Activated gamma-delta T cell (primary cell): Measurements from ENCODE around the gene GPBAR1.

ENCODE experiments used
- DNase-seq: peaks from one replicate; lab custom pipeline; 2025; lab: John Stamatoyannopoulos, UW

The GPBAR1 gene

DNA sequence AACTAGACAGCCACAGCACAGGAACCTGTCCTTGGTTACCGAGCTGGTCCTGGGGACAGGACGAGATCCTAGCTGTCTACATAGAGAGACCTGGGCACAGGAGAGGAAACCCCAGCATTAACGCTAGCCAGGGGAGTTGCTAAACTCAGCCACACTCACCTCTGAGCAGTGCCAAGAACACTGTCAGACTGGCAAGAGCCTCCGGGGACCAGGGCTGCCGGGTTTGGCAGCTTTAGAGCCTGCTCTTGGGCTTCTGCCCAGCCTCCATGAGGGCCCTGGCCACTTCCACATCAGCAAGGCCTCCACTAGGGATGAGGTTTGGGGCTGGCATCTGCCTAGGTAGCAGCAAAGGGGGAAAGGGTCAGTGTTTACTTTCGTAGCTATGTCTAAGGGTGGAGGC lies 24.8 kb downstream of the GPBAR1 start:
- no peak for DNase-seq

DNA sequence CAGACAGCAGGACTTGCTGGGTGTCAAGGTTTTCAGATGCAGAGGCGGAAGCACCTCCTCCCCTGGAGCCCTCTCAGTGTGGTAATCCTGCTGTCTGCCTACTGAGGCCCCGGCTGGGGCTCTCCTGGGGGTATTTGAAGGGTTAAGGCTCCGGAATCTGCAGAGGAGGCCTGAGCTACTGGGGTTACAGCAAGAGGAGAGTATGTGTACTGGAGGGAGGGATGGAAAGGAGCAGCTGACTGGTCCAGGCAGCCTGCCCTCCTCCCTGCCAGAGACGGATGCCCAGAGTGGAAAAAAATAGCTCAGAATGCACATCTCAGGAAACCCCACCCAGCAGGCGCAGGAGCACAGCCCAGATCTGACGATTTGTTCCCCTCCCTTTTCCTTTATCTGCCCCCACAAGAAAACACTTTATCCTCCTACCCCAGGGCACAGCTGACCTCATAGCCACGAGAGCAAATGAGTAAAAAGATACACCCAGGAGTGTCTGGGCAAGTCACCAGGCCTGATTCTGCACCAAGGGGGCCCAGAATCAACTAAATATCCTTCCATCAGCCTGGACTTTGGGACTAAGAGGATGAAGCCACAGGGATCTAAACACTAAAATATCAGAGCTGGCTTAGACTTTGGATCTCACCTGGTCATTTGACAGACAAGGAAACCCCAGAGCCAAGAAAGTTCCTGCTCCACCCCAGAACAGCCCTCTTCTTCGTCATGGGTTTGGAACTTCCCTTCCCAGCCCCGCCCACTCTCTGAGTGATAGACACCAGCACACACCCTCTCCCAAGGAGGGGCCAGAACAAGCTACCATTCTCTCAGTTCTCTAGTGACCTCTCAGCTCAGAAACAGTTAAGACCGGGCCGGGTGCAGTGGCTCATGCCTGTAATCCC lies 26.0 kb downstream of the GPBAR1 start:
- no peak for DNase-seq

DNA sequence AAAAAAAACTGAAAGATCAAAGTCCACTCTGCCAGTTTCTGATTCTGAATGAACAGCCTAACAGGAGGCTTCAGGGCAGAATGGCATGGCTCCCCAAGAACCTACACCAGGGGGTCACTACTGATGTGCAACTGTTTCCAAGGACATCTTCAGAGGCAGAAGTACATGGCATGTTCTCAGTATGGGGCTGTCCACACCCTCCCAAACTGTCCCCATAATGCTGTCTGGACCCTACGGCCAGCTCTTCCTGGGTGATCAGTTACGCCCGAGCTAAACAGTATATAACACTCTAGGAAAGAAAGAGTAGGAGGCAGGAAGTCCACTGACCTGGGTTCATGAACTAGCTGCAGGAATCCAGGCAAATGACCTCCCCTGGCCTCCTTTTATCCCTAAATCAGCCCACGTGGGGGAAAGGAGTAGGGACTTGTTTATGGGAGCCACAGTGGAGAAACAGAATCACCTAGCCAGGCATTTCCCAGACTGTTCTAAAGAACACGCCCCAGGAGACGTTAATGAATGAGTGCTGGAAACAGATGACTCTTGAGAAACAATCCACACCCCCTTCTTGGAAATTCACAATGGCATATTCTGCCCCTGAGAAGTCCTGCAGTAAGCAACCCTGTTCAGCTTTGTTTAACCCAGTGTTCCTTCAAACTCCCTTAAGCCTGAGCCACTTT lies 29.0 kb downstream of the GPBAR1 start:
- DNase-seq = no peak

DNA sequence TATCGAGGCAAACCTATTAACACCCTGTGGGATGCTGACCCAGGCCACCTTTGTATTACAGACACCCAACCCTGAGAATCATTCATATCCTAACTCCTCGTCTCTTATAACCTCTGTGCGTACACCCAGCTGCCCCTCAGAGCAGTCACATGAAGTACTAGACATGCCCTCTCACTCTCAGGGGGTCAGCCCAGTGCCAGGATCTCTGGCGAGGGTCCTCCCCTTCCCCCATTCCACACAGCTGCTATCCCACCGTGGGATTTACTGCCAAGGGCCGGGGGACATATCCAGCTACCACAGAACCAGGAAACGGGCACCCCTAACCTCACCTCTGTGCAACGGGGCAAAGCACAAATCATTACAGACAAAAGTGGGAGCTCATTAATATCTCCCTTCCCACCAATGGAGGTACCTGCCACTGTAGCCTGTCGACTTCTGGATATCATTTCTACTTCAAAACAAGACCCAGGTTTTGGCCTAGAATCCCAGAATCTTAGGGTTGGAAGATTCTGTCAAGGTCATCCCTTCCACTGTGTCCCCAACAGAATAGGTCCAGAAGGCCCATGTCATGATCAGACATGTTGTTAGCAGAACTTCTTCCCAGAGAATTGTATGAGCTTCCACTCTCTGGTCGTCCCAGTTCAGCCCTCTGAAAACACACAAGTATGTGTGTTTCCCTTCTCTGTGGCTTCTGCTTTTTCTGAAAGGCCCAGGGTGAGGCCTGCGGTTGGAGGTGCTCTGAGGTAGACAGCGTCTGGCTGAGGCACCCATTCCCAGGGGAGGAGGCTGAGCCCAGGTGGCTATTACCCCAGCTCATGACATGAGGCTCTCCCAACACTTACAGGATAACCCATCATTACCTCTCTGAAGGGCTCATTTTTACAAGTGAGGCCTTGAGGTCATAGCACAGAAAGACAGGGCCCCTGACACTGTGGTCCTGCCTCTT lies 29.8 kb downstream of the GPBAR1 start:
- DNase-seq = no peak

DNA sequence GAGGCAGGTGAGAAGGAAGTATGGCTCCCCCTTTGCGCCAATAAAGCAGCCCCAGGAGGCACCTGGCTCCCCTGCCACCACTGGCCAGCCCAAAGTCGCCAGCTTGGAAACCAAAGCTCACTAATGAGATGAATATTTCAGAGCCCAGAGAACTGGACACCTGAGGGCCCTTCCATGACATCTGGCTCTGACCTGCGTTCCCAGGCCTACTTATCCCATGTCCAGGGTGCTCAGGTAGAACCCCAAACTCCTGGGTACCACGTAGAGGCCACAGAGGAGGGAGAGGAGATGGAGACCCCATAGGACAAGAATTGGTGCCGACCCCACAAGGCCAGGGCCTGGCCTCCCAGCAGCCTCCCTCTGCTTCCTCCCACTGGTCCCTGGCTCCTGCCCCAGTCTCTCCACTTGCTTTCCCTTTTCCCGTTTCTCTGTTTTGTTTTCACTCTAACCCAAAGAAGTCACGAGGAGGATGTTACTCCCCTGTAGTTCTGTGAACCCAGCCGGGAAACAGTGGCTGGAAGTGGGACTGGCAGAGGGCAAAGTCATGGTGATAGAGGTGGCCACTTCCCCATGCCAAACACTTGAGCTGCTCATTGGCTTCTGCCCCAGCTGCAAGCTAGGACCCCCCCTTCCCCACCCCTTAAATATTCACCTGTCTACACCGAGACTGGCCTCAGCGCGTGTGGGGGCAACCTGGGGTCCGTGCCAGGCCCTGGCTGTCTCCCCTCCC lies 30.7 kb downstream of the GPBAR1 start:
- no peak for DNase-seq

DNA sequence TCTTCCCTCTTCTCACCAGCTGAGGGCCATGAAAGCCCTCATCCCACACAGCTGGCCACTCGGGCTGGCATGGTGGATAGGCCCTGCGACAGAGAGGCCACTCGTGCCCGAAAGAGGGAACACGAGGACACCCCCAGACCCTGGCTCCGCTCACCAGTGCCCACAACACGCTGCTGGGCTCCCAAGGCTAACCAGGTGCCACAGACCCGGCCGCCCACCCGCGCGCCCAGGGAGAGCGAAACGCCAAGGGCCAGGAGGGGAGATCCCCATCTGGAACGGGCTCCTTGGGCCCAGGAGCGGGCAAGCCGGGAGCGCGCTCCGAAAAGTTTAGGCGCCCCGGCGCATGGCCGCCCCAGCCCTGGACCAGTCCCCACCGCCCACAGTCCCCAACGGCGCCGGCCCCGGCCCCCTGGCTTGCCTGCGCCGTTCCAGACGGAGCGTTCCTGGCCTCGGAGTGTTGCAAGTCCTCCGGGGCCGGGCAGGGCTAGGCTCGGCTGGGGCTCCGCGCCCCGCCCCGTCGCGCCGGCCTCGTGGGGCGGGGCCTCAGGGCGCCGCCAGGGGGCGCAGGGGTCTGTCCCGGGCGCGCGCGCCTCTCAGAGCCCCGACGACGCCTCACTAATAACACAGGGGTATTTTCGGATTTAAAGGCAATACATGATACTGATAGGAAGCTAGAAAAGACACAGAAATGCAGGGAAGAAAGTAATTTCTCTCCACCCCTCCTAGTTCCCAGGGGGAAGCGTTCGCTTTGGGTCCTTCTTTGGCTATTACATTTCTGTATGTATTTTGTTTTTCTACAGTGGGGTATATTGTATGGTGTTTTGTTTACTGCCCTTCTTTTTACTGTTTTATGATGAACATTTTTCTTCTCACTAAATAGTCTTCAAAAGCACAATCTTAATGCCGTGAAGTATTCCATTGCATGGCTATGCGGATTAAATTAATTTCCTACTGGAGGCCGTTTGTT lies 31.5 kb downstream of the GPBAR1 start, which contains the start of gene TMBIM1:
TSS of gene TMBIM1 (minus strand) at position 456 of the 967 bp plus-strand sequence. CDS start 10,362 bp downstream, outside the sequence.
- peak; percentile 64 for DNase-seq

DNA sequence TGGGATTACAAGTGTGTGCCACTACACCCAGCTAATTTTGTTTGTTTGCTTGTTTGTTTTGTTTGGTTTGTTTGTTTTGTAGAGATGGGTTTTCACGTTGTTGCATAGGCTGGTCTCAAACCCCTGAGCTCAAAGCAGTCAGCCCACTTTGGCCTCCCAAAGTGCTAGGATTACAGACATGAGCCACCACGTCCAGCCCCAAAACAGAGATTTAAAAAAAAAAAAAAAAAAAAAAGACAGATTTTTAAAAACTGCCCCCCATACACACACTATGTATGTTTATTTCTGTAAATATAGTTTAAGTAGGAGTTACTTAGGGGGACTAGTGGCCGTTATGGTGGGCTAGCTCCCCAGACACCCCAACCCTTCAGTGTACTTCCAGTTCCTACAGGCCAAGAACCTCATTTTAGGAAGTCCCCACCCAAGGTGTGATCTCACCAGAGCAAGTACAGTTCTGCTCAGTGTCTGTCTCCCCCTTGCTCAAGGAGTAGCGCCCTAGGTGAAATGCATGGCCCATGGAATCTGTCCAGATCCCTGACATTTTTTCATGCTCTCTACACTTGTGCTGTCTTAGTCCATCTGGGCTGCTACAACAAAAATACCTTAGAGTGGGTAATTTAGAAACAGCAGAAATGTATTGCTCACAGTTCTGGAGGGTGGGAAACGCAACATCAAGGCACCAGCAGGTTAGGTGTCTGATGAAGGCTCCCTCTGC lies 33.1 kb downstream of the GPBAR1 start:
- no peak for DNase-seq

DNA sequence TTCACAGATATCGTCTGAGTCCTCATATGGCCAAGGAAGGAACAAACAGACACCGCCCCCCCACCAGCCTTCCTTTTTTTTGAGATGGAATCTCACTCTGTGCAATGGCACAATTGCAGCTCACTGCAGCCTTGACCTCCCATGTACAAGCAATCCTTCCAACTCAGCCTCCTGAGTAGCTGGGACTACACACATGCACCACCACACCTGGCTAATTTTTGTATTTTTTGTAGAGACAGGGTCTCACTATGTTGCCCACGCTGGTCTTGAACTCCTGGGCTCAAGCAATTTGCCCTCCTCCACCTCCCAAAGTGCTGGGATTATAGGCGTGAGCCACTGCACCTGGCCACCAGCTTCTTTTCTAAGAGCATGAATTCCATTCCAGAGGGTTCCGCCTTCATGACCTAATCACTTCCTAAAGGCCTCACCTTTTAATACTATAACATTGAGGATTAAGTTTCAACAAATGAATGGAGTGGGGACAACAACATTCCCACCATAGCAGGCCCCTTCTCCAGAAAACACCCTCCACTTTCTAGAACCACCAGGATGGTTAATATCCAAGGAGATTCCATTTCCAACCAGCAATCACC lies 33.7 kb downstream of the GPBAR1 start:
- DNase-seq = no peak

DNA sequence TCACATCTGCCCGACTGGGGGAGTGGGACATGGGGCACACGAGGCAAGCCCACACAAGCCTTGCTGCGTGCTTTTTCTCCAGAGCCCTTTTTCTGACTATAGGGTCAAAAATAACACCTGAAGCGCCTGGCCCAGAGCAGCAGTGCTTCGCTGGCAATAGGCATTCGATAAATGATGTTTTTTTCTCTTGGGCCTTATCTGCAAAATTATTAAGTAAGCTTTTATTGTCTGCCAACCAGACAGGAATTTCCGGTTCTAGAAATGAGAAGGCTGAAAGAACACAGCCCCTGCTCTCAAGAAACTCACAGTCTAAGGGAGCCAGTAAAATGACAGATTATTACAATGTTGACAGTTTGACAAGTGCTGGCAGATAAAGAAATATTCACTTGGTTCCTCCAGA lies 34.2 kb downstream of the GPBAR1 start:
- no peak for DNase-seq

DNA sequence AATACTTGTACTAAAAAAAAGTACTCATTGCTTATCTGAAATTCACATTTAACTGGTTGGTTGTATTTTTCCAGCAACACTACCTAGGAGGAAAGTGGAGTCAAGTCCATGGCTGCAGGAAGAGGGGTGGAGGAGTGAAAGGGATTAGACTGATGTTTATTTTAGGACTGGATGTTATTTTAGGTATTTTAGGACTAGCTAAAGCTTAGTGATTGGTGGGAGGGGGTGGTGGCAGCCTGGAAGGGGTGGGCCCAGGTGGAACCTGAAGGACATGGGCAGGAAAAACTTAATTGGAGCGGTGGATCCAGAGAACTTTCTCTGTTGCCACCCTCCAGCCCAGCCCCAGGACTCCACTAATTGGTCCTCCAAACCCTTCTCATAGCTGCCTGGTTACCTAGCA lies 35.4 kb downstream of the GPBAR1 start:
- no peak for DNase-seq

DNA sequence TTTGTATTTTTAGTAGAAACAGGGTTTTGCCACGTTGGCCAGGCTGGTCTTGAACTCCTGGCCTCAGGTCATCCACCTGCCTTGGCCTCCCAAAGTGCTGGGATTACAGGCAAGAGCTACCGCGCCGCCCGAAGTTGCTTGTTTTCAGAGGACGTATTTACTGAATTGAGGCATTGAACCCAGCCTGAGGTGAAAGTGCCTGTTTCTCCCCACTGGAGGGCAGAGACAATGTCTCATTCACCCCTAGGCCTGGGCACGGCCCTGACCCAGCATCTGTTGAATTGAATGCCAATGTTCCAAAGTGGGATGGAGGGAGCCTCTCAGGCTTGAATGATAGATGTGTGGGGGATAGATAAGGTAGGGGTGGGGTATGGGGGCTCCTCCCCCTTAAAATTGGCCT lies 36.0 kb downstream of the GPBAR1 start:
- no peak for DNase-seq

DNA sequence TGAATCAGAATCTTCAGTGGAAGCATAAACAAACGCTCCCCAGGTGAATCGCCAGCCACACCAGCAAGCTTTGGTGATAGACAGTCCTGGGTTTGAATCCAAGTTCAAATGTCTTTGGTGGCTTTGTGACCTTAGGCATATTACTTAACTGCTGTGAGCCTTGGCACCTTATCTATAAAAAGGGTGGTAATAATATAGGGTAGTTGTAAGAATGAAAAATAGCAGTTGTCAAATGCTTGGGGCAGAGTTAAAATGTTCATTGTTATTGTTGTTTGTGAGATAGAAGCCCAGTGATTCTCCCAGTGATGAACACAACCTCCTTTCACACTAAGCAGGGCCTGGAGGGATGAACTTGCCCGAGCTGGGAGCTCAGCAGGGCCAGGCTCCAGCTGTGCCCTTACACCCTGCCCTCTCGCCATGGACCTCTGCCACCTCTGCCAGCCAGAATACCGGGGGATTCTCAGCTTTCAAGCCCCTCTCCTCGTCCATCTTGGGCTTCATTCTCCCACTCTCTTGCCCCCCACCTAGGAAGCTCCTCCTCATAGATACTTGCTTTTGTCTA lies 37.6 kb downstream of the GPBAR1 start:
- DNase-seq = no peak

DNA sequence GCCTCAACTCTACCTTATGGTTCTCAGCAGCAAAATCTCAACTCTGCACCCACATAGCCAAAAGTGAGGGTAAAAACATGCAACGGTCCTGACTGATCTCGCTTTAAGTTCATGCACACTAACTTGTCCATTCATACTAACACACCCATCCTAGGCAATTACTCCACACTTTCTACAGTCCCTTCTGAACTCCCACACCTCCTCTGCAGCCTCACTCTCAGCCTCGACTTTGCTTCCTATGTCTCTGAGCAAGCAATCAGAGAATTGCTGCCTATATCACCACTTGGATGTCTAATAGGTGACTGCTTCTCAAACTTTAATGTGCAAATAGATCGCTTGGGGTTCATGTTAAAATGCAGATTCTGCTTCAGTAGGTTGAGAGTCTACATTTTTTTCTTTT lies 39.3 kb downstream of the GPBAR1 start:
- DNase-seq = no peak

DNA sequence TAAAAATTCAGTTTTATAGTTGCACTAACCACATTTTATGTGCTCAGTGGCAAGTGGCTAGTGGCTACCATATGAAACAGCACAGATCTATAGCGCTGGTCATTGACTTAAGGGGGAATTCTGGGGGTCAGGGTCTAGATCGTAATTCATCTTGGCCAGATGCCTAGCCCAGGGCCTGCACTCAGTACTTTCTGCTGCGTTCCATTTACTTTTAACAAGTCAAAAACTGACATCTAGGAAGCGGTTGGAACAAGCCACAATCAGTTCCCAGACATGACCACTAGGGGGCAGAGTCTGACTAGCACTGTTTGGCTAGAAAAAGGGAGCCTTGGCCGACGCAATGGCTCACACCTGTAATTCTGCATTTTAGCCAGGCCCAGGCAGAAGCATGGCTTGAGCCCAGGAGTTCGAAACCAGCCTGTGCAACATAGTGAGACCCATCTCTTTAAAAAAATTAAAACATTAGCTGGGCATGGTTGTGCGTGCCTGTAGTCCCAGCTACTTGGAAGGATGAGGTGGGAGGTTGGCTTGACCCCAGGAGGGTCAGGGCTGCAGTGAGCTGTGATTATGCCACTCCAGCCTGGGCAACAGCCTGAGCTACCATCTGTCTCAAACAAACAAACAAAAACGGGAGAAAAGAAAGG lies 40.5 kb downstream of the GPBAR1 start:
- DNase-seq = no peak

DNA sequence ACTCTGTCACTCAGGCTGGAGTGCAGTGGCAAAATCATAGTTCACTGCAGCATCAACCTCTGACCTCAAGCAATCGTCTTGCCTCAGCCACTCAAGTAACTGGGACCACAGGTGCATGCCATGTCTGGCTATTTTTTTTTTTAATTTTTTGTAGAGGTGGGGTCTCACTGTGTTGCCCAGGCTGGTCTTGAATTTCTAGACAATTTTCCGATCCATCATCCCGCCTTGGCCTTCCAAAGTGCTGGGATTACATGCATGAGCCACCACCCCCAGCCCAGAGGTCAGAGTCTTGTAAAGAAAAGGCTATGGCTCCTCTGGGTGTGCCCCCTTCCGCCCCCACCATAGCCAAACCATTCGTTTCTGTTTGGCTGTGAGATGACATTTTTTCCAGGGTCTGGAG lies 44.6 kb downstream of the GPBAR1 start:
- no peak for DNase-seq

DNA sequence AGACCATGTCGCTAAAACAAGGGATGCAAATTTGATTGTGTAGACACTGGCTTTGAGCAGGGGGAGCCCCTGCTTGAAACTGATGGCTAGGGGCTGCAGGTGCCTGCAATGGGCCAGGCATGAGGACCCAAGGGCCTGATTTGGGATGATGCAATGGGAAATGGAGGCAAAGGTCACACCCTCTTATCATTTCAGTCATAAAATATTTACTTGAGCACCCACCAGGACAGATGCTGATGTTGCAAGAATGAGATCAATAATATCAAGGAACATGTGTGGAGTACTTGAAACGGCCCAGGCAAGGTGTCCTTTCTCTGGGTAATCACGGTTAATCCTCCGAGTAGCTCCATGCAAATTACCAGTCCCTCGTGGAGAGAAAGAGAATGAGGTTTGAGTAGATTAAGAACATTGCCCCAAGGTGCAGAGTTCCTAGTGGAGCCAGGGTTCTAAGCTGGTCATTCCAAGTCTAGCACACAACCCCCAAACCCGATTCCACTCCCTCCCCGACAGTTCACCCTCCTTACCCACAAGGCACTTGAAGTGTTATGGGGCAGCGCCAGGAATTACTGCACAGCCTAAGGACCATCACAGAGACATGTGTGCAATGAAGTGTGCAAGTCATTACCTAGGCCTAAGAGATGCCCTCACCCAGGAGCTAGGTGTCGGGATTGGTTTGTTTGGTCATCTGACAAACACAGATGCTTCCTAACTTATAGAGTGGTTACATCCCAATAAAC lies 45.5 kb downstream of the GPBAR1 start:
- DNase-seq = no peak

DNA sequence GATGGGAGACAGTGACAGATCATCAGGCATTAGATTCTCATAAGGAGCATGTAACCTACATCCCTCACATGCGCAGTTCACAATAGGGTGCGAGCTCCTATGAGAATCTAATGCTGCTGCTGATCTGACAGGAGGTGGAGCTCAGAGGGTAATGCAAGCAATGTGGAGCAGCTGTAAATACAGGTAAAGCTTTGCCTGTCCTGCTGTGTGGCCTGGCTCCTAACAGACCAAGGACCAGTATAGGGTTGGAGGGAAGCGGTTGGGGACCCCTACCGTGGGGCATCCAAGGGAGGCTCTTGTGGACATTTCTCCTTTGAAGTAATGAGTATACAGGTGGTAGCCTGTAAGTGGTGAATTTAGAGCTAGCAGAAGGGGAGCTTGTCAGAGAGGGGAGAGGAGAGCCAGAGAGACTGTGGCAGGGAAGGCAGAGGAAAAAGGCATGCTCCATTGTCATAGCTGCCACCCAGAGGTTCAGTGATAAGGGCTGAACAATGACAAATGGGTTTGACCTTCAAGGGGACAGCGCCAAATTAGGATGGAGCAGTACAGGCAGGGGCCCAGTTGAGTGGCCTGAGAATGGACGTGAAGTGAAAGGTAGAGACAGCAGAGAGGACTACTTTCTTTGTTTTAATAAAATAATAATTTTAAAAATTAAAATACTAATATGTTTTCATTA lies 46.7 kb downstream of the GPBAR1 start:
- DNase-seq = no peak
